ENCODE results near the gene CD47.

The CD47 gene

DNA sequence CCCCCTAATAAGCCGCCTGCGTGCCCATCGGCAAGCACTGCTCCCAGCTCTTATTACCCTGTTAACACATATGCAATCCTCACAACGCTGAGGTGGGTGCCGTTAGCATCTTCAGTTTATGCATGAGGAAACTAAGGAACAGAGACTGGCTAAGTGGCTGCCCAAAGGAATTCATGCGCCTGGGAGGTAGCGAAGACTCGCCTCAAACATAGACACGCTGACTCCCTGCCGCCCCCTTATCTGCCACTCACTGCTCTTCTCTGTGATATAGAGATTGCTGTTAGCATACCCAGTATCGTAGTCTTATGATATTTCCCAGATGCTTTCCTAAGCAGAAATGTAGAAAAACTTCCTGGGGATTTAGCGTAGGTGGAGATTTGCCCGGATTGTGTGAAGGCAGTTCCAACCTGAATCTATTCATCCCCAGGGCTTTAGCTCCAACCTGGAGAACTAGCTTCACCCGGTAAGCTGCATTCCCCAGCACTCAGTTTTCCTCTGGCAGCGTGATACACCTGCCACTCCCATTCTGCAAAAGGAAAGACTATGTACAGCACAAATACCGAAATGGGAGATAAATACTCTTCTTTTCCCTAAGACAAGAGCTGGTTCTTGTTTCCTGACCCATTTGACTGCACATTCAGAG, 23.7 kb upstream of the CD47 start:
- DNase-seq = no peak

DNA sequence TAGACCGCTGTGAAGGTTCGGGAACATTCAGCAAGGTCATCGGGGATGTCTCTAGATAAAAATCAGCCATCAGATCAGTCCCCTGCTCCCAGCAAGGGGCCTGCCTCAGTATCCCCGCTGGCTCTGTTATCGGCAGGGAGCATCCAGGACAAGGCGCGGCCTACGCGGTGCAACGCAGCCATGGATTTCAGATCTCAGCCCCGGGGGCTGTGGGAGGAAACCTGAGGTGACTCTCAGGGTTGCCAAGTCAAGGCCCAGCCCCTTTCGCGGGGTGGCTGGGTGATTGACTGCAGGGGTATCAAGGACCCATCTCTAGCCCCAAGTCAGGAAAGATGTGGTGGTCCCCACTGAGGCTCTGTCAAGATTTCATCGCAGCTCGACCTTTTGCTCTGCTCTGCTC, 23.1 kb upstream of the CD47 start:
- DNase-seq = no peak

DNA sequence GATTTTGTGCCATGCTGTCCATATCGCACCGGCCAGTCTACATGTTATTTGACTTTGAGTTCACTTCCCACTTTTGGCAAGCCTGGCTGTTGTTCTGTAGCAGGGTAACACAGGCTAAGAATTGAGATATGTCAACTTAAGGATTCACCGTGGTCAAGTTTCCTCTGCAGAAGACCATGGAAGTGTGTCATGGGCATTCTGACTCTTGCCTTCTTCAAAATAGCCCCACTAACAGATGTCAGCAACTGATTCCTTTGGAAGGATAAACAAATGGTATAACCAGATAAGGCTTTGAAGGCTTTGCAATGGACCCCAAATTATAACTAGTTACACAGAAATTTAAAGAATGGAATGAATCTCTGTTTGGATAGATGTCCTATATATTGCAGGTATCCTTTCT, 20.1 kb upstream of the CD47 start:
- DNase-seq = no peak

DNA sequence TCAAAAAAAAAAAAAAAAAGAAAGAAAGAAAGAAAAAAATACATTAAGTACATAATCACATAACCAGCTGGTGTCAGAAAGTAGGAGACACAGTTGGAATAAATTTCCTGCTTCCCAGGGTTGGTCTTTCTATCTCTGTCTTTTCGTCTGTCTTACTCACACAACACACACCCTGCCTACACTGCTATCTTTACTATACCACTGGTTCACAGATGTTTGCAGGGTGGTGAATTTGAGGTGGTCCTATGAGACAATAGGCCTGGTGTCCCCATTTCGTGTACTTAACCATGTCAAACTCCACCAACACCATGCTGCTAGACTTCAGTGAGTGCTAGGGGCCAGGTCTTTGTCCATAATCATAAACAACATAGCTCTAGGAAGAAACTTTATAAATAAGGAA, 17.6 kb upstream of the CD47 start:
- DNase-seq = no peak

DNA sequence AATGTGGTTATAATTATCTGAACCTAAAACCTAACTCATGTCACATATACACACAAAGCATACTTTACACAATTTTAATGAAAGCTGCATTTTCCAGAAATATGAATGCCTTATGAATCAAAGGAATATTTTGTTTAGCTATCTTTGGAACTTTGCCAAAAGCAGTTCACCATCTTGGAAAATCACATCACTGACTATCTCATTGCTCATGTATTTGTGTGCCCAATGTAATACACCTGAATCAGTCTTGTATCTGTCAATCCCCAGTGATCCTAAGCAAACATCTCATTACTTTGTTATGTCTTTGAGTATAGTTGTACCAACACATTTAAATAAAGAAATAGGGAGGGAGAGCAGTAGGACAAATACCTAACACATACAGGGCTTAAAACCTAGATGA, 15.6 kb upstream of the CD47 start:
- no peak for DNase-seq

DNA sequence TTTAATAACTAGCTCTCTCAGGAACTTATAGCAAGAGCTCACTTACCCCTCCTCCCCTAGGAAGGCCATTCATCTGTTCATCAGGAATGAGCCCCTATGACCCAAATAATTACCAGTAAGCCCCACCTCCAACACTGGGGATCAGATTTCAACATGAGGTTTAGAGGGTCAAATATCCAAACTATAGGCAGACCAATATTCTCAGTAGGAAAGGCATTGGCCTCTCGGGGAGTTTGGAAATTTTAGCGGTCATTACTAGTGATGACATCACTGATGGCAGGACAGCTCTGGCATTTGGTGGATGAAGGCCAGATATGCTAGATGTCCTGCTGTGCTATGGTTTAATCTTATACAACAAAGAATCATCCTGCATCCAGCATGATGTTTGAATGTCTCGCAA, 15.2 kb upstream of the CD47 start:
- no peak for DNase-seq

DNA sequence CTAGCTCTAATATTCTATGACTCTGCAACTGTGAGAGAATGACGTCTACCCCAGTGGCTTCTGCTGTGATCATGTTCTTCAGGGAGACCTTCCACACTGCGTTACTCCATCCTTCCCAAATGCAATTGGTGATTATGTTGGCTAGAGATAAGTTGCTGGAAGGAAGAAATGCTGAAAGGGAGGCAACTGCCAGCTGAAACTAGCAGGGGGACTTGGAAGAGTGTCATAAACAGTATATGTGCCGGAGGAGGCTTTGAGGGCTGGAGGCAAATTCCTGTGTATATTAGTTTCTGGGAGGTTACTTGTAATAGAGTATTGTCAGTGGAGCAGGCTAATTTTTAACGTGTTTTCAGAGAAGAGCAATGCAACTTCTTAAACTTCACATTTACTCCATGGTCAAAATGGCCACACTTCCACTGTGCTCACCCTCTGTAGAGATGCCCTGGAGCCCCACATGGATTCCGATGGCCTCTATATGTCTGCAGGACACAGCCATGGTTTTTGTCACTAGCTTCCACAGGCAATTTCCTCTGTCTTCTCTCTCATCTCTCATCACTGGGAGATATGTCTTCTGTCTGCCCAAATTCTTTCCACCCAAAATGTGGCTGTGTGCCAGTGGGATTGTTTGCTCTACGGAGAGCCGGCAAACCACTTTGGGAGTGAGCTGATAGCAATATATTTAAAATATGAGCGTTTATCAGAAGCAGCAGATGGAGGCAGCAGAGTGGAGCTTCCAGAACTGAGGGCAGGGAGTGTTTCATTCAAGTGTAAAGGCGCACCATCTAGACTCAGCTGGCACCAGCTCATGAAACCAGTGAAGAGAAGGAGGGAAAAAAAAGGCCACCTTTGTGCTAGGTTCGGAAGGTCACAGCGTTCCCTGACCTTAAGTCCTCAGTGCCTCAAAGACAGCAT, 13.3 kb upstream of the CD47 start:
- no peak for DNase-seq

DNA sequence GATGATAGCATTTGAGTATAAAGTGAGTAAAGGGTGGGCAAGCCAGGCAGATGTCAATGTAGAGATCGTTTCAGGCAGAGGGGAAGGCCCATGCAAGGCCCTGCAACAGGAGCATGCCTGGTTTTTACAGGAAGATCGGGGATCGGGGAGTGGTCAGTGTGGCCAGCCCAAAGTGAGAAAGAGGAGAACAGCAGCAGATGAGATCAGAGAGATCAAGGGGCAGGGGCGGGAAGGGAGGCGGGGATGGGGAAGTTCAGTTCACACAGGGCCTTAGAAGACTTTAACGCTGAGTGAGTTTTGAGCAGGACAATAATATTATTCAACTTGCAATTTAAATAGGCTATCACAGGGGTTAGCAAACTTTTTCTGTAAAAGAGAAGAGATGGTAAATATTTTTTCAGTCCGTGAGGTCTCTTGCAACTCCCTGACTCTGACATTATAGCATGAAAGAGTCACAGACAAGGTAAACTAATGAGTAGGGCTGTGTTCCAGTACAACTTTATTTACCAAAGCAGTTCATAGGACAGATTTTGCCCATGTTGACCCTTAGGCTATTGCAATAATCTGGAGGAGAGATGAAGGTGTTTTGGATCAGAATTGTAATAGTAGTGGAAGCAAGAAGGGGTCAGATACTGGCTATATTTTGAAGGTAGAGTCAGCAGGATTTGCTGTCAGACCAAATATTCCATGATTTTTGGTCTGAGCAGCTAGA, 12.4 kb upstream of the CD47 start:
- no peak for DNase-seq

DNA sequence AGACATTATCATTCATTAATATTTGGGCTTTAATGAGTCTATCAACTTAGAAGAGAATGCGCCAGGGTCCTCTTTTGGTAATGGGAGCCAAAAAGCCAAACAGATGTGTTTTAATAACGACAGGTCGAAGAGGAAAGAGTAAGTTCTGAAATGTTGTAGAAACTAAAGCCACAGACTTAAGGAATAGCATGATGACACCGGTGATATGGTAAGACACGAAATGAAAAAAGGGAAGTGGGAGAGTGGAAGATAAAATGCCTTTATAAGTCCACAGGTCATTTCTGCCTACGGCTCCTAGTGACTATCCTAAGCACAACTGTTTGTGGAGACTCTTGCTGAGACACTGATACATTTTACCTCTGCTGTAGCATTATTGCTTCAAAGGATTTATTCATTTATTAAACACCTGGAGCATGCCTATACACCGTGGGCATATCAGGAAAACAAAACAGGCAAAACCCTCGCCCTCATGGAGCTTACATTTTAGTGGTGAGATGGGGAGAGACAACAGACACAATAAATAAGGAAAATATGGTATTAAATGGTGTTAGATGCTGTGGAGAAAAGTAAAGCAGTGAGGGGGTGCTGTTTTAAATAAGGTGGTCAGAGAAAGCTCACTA, 11.7 kb upstream of the CD47 start:
- DNase-seq = no peak

DNA sequence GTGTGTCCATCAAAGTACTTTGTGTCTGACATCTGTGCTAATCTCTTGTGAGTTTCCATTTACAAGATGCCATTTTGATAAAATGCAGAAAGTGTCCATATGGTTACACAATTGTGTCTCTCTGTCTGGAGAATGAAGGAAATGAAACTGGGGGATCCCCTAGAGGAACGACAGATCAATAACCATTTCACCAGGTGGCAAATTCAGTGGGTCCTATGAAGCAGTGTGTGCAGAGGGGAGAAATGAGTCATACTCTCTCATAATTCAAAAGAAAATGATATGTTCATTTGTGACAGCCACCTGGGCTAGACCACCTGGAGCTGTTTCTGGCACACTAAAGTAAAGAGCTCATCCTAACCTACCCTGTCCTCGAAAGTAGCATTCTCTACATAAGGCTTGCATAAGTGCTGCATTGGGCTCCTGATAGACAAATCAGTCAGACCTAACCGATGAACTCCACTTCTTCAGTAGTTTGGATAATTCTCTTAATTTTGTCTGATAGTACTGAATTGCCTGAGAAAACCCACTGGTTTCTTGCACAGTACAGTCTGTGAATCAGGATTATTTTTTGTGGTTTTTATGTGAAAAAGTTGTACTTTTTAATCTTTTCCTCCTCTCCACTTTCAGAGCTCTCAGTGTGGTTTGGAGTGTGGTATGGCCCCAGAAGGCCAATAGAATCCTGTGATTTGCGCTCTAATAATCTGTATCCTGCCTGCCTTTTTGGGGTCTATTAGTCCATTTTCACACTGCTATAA, 10.3 kb upstream of the CD47 start:
- no peak for DNase-seq

DNA sequence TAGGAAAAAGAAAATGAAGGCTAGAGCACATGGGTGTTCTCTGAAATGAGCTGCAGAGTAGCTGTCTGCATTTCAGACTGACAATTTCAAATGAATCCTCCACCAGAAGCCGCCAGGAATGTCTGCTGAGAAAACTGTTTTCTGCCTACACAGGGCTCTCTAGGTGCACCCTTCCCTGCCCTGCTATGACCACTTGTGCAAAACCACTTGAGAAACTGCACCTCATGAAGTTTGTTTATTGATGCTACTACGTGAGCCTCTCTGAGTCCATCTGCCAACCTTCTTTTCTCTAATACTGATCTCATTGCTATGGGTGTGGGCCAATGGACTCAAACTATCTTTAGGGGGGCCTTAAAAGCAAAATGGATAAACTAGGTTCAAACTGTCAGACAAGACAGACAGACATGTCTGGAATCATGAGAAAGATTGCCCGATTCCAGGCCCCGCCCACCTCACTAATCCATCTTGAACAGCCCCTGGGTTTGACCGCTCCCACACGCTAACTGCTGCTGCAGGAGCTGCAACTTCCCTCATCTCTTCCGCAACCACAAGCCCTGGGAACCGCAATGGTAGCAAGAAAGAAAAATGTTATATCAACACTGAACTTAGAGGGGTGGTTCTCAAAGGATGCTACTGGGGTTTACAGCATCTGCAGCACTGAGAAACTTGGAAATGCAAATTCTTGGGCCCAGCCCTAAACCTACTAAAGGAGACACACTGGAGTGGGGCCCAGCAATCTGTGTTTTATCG, 9.0 kb upstream of the CD47 start:
- DNase-seq = no peak

DNA sequence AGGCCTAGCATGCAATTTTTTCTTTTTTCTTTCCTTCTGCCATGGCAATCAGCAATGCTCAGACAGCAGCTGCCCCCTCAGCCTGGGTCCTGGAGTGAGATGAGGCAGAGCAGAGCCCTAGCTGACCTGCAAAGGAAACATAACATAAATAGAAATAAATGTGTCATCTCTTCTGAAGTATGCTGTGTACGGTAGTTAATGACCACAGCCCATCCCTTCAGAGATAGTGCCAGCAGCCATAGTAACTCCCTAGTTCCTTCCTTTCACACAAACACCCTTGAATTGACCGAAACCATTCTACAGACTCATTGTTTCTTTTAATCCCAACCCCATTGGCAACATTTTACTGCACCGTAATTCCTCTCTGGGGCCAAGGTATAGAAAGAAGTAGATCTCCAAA, 8.4 kb upstream of the CD47 start:
- DNase-seq = no peak

DNA sequence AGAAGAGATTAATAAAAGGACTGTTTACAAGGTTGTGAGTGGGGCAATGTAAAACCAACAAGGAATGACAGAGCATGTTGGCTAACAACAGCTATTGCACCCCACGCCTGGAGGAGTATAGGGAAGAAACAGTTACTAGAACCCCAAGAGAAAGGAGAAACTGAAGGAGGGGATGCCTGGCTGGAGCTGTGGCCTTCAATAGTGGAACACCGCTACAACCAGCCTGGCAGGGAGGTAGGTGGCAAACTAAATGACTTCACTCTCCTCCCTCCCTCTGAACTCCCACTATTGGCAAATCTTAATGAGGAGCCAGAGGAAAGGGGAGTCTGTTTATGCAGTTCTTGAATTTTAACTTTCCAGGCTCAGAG, 7.2 kb upstream of the CD47 start:
- no peak for DNase-seq

DNA sequence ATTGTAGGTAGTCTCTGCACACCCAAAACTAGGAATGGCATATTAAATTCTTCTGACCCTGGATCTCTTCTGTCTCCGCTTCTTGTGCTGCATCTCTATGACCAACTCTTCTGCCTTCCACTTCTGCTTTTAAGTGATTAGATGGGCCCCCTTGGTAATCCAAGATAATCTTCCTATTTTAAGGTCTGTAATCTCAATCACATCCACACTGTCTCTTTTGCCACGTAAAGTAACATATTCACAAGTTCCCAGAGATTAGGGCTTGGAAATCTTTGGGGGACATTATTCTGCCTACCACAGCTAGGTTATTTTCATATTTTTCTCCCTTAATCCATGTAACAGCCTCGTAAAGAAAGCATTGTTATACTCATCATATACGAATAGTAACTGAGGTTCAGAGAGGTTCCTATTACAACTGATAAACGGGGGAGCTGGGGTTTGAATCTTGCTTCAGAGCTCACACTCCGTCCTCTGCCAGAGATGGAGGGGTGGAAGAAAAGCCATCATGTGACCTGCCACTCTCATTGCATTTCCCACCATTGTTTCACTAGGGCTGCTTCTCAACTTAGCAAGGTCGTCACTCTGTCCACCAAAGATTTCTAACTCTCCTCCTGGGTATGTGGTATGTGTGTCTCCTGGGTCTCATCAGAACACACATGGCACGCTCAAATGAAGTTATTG, 6.6 kb upstream of the CD47 start:
- DNase-seq = no peak

DNA sequence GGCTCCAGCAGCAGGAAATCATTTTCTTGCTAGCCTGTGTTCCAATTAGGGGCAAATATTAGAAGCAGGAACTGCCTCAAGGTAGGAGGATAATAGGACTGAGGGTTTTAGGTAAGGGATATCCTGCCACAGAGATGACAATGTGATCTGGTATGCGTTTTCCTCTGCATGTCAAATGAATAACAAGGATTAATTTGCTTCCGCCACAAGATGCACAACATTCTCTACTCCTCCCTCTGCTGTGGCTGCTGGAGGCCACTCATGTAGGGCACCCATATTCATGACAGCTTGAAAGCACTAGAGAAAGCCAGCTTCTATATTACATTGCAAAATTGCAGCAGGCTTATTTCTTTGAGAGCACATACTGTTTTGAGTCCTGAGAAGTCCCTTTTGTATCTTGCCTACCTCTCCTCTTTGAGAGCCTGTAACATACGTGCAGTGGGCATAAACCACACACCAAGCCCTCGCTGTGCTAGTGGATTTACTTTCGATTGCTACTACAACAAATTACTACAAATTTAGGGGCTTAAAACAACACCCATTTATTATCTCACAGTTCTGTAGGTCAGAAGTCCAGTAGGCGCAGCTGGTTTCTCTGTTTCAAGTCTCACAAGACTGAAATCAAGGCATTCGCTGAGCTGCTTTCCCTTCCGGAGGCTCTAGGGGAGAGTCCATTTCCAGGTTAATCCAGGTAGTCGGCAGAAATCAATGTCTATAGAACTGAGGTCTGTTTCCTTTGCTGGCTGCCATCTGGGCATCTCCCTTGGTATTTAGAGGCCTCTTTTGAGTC, 5.9 kb upstream of the CD47 start:
- DNase-seq = no peak

DNA sequence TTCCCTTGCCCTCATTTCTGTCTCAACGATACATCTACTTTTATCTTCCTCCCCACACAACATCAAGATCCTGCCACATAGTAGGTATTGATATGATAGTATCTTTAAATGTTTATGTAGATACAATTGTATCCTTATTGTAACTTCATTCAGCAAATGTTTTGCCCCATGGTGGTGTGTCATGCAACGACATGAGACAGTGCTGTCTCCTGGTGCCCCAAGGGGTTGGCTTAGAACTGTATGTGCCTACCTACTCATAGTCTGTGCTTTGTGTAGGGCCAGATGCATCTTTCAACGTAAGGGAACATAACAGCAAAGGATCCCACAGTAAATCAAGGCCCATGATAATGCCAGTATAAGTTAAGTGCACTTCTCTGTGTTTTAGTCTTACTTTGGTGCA, 2.8 kb upstream of the CD47 start:
- no peak for DNase-seq

DNA sequence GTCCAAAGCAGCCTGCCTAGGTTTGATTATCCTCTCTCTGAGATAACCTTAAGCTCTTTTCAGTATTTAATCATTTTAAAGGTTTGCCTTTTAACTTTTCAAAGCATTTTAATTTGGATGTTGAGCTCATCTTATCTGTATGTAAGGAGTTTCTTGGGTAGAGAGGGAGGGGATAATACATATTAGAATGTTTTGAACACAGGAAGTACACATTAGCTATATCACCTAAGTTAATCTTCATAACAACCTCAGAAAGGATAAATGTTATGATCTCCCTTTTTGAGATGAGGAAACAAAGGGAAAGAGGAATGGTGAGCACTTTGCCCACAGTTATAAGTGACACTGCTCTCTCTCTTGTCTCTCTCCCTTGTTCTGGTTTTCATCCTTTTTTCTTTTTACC, 2.2 kb upstream of the CD47 start:
- no peak for DNase-seq

DNA sequence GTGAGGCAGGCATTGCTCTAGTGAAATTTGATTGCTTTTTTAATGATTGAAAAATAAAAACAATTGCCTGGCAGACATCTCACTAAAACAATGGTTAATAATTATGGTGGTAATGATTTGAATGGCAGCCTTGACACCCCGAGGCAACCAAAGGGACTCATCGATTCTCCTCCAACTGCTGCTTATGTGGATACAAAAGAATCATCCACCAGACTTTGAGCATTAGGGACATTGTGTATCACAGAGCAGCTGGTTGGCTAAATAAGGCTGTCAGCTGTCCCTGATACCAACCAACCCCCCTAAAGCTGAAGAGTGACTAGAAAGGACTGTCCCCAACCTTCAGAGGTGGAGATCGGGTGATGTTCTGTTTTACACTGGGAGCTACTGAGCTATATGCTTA, 1.7 kb upstream of the CD47 start:
- DNase-seq = no peak

DNA sequence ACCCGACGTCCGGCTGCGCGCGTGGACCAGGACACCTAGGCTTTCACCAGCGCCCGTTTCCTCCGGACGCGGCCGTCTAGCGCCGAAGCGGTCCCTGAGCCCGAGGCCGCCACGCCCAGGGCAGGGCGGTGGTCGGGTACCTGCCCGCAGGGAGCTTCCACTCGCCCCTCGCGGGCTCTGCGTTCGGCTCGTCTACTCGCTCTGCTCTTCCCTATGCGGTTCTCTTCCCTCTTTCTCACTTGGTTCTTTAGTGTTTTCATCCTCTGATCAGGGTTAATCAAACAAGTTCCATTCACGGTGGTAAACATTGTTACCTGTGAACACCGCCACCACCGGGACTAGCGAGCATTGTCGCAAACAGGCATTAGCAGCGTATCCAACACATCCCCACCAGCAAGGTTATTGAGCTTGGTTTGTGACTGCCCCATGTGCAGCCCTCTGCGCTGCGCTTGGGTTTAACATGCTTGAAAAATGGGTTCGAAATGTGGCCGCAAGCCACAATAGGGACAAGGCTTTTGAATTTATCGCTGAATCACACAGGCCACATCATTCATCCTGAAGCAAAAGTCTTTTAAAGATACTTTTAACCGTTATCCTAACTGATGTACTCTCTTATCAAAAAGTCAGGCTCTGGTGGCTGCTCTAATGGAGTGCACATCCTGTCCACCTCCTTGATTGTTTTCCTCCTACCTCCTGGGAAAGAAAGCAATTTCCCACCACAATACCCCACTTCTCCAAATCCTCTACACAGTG, 843 bp upstream of the CD47 start:
- DNase-seq = no peak
